Liver (tissue), 9 donors: ENCODE data around the gene RNF126. TPM values are rescaled to one million over a fixed set of nuclear protein-coding genes. Genes with fewer than 3 reads are reported as not detected.

Experiments
- DNase-seq: peaks from one replicate; pipeline ENCODE4 v3.0.0-alpha.2; 2017; ENCODE audit warnings: low spot score
- H3K27ac ChIP-seq, 2 donors: one replicate each; pipeline ENCODE4 v1.7.0; 2013; ENCODE audit warnings: inconsistent platforms in 2 of 2, low read length in 2 of 2, control low read depth in 1 of 2, low read depth in 1 of 2, mild to moderate bottlenecking in 1 of 2
- H3K27me3 ChIP-seq, 4 donors: one replicate each; pipeline versions ENCODE4 v1.6.1 to v1.7.0; 2013; ENCODE audit warnings: low read length in 3 of 4, inconsistent platforms in 1 of 4, mild to moderate bottlenecking in 1 of 4, moderate library complexity in 1 of 4; ENCODE audit not compliant: control insufficient read depth in 4 of 4, insufficient read depth in 4 of 4
- H3K36me3 ChIP-seq, 4 donors: one replicate each; pipeline versions ENCODE4 v1.6.1 to v1.7.0; 2013; ENCODE audit warnings: low read length in 3 of 4, mild to moderate bottlenecking in 3 of 4, low read depth in 1 of 4, moderate library complexity in 1 of 4; ENCODE audit not compliant: control insufficient read depth in 4 of 4, insufficient read depth in 3 of 4
- H3K4me1 ChIP-seq, 4 donors: one replicate each; pipeline versions ENCODE4 v1.6.1 to v1.7.0; 2013; ENCODE audit warnings: low read length in 3 of 4, mild to moderate bottlenecking in 3 of 4, moderate library complexity in 1 of 4; ENCODE audit not compliant: control insufficient read depth in 4 of 4, insufficient read depth in 4 of 4
- H3K4me3 ChIP-seq, 3 donors: one replicate each; pipeline versions ENCODE4 v1.6.1 to v1.7.0; 2013; ENCODE audit warnings: low read length in 3 of 3, control low read depth in 1 of 3, low read depth in 1 of 3, mild to moderate bottlenecking in 1 of 3
- H3K9ac ChIP-seq, 2 donors: one replicate each; pipeline ENCODE4 v1.7.0; 2013; ENCODE audit warnings: low read length in 2 of 2, mild to moderate bottlenecking in 2 of 2, moderate library complexity in 2 of 2, control low read depth in 1 of 2, low read depth in 1 of 2
- H3K9me3 ChIP-seq, 4 donors: one replicate each; pipeline versions ENCODE4 v1.6.1 to v1.7.0; 2013; ENCODE audit warnings: low read length in 3 of 4; ENCODE audit not compliant: control insufficient read depth in 4 of 4
- ATF3 ChIP-seq: IDR thresholded peaks from 2 replicates; pipeline ENCODE4 v1.6.1; 2016; ENCODE audit warnings: antibody characterized with exemption
- CTCF ChIP-seq: fragments of 150-350 bp; IDR thresholded peaks from 2 replicates; pipeline ENCODE4 v1.5.1; 2017; ENCODE audit warnings: improper control_type of control experiment, low read depth, low read length; ENCODE audit not compliant: missing input control
- EGR1 ChIP-seq, 2 donors: IDR thresholded peaks; 2 replicates each; pipeline ENCODE4 v1.6.1; 2016 to 2018; ENCODE audit warnings: antibody characterized with exemption in 2 of 2, low read depth in 2 of 2
- FOXA1 ChIP-seq: IDR thresholded peaks from 2 replicates; pipeline ENCODE4 v1.6.1; 2016; ENCODE audit warnings: antibody characterized with exemption
- FOXA2 ChIP-seq: IDR thresholded peaks from 2 replicates; pipeline ENCODE4 v1.6.1; 2016; ENCODE audit warnings: antibody characterized with exemption
- HNF4A ChIP-seq, 2 donors: conservative IDR thresholded peaks; 2 replicates each; pipeline ENCODE4 v1.6.1; 2016; ENCODE audit warnings: antibody characterized with exemption in 2 of 2, mild to moderate bottlenecking in 2 of 2
- HNF4G ChIP-seq: IDR thresholded peaks from 2 replicates; pipeline ENCODE4 v1.6.1; 2016; ENCODE audit warnings: antibody characterized with exemption
- JUND ChIP-seq, 2 donors: IDR thresholded peaks; 2 replicates each; pipeline ENCODE4 v1.6.1; 2016; ENCODE audit warnings: antibody characterized with exemption in 2 of 2
- NR2F2 ChIP-seq: IDR thresholded peaks from 2 replicates; pipeline ENCODE4 v1.6.1; 2016; ENCODE audit warnings: antibody characterized with exemption
- RAD21 ChIP-seq, 2 donors: IDR thresholded peaks; 2 replicates each; pipeline ENCODE4 v1.6.1; 2016; ENCODE audit warnings: antibody characterized with exemption in 2 of 2, mild to moderate bottlenecking in 2 of 2
- REST ChIP-seq: IDR thresholded peaks from 2 replicates; pipeline ENCODE4 v1.6.1; 2016; ENCODE audit warnings: antibody characterized with exemption, mild to moderate bottlenecking
- RXRA ChIP-seq, 2 donors: IDR thresholded peaks; 2 replicates each; pipeline ENCODE4 v1.6.1; 2017 to 2018; ENCODE audit warnings: antibody characterized with exemption in 2 of 2, mild to moderate bottlenecking in 1 of 2
- SP1 ChIP-seq: IDR thresholded peaks from 2 replicates; pipeline ENCODE4 v1.6.1; 2018; ENCODE audit warnings: antibody characterized with exemption, mild to moderate bottlenecking
- TAF1 ChIP-seq: conservative IDR thresholded peaks from 2 replicates; pipeline ENCODE4 v1.6.1; 2016; ENCODE audit warnings: antibody characterized with exemption, mild to moderate bottlenecking
- YY1 ChIP-seq: IDR thresholded peaks from 2 replicates; pipeline ENCODE4 v1.6.1; 2016; ENCODE audit warnings: antibody characterized with exemption, mild to moderate bottlenecking
- WGBS: extraction: QIAGEN DNeasy Blood & Tissue Kit; methylation state at CpG from one replicate; pipeline ENCODE4 v1.1.7; 2013; 5-methylcytosine and 5-hydroxymethylcytosine counted together
- polyA plus RNA-seq, 2 donors: library from polyadenylated mRNA; stranded (reverse) in 1 of 2; unstranded in 1 of 2; fragments of 200-250 nt in 1 of 2; fragments of >200 nt in 1 of 2; fragmentation: Nextera tagmentation in 1 of 2; extraction: Ambion mirVana in 1 of 2; gene quantifications; one replicate each; pipeline versions ENCODE4 v1.2.1 to v1.2.3, GENCODE V29; 2013 to 2015
- total RNA-seq, 2 donors: library from RNA; depleted of rRNA; stranded (reverse); fragments of >200 nt; gene quantifications; one replicate each; pipeline ENCODE4 v1.2.3, GENCODE V29; 2014
- donor health status: healthy.
- donor health status: healthy.
- donor health status: healthy.
- donor health status: healthy.
- donor health status: healthy.

The RNF126 gene
- total and polyA plus RNA-seq, 4 donors: 16.7 to 32.7 (median 24.1) TPM

- TF ChIP-seq NR2F2: no peak
- TF ChIP-seq FOXA1: no peak
- TF ChIP-seq HNF4A (conservative IDR thresholded peaks at IDR 0.05): no peak
- TF ChIP-seq YY1: no peak
- TF ChIP-seq RAD21 (IDR thresholded peaks at IDR 0.05): no peak
- TF ChIP-seq JUND (IDR thresholded peaks at IDR 0.05): no peak
- TF ChIP-seq TAF1: no peak
- no peak for TF ChIP-seq ATF3
- Histone ChIP-seq H3K36me3 (peaks cover 8 to 54% (median 27%) of the 10 kb centered on the region in 4 donors), H3K4me1 (no peaks in the 10 kb centered on the region), H3K4me3 (no peak overlapping the region), H3K27ac (no peak overlapping the region), H3K9ac (no peak overlapping the region), H3K27me3 (no peaks in the 10 kb centered on the region), H3K9me3 (no peaks in the 10 kb centered on the region)
- WGBS: 92% methylated on average over 24 of the region's 24 CpGs
- DNase-seq: no peak
Observed at GRCh38 chr19:623974-624373, 39.0 kb downstream of the RNF126 start.

GRCh38 chr19:623175-623916, 39.7 kb downstream of the RNF126 start:
- no peaks in the 10 kb centered on the region for H3K27me3 ChIP-seq
- H3K4me3 ChIP-seq: no peak overlapping the region
- no peak overlapping the region for H3K9ac ChIP-seq
- H3K9me3 ChIP-seq: no peaks in the 10 kb centered on the region
- no peak for TF ChIP-seq JUND (IDR thresholded peaks at IDR 0.05)
- H3K4me1 ChIP-seq: no peaks in the 10 kb centered on the region
- no peak overlapping the region for H3K27ac ChIP-seq
- WGBS: 95% methylated on average over 44 of the region's 44 CpGs
- peaks cover 7 to 57% (median 28%) of the 10 kb centered on the region in 4 donors for H3K36me3 ChIP-seq
- DNase-seq: no peak

- 96% methylated on average over 37 of the region's 37 CpGs for WGBS
Observed at GRCh38 chr19:622666-623065, 40.3 kb downstream of the RNF126 start.

More at GRCh38 chr19:622666-623065, 40.3 kb downstream of the RNF126 start:
- no peaks in the 10 kb centered on the region for H3K9me3 ChIP-seq
- no peaks in the 10 kb centered on the region for H3K27me3 ChIP-seq
- no peak overlapping the region for H3K4me3 ChIP-seq
- H3K9ac ChIP-seq: no peak overlapping the region
- no peak for TF ChIP-seq HNF4G
- TF ChIP-seq TAF1: no peak
- no peak for TF ChIP-seq CTCF
- TF ChIP-seq REST: no peak
- no peak for TF ChIP-seq HNF4A (conservative IDR thresholded peaks at IDR 0.05)
- TF ChIP-seq RXRA (IDR thresholded peaks at IDR 0.05): no peak
- TF ChIP-seq FOXA2: no peak
- TF ChIP-seq RAD21 (IDR thresholded peaks at IDR 0.05): no peak
- no peak for TF ChIP-seq EGR1 (IDR thresholded peaks at IDR 0.05; ENCODE audit: low read depth in 2 of 2)
- no peak for TF ChIP-seq ATF3
- TF ChIP-seq NR2F2: no peak
- no peak for TF ChIP-seq SP1
- no peak for TF ChIP-seq YY1
- no peaks in the 10 kb centered on the region for H3K4me1 ChIP-seq
- no peak overlapping the region for H3K27ac ChIP-seq
- no peak for DNase-seq
- peaks cover 7 to 56% (median 30%) of the 10 kb centered on the region in 4 donors for H3K36me3 ChIP-seq
